ENCODE data around the gene CD63.

Gene CD63

DNA sequence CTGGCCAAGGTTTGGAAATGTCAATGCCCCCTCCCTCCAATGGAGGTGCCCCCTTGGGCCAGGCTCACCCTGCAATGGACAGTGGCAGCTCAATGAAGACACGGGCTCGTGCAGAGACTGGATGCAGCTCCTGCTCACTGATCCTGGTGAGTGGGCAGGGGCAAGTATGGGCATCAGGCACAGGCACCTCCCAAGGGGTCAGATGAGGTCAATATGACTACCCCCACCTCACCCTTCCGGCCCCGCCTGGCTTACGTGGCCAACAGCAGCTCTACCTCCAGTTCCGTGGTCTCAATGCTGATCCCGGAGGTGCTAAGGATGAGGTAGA lies 34.7 kb downstream of the CD63 start:
- Histone ChIP-seq H3K27me3 (ENCODE audit: insufficient read depth, low read length, poor library complexity, severe bottlenecking) (no peaks in the 10 kb centered on the region), H4K20me1 (ENCODE audit: insufficient read depth, low read length, poor library complexity, severe bottlenecking) (no peaks in the 10 kb centered on the region), H3K79me2 (ENCODE audit: insufficient read depth, low read length) (no peaks in the 10 kb centered on the region), H2AFZ (ENCODE audit: low read length) (no peak overlapping the region), H3K4me2 (ENCODE audit: low read depth, low read length, poor library complexity, severe bottlenecking) (no peak overlapping the region), H3K36me3 (ENCODE audit: insufficient read depth, low read length) (no peaks in the 10 kb centered on the region), H3K4me1 (ENCODE audit: insufficient read depth, low read length, poor library complexity, severe bottlenecking) (peaks cover 5% of the 10 kb centered on the region), H3K4me3 (ENCODE audit: low read length, poor library complexity, severe bottlenecking) (no peak overlapping the region), H3F3A (ENCODE audit: low read depth) (no peaks in the 10 kb centered on the region), H3K9ac (ENCODE audit: low read depth, low read length, poor library complexity, severe bottlenecking) (no peak overlapping the region), H3K9me2 (replicated peaks; ENCODE audit: low read depth, low read length) (no peaks in the 10 kb centered on the region), H3K9me3 (ENCODE audit: insufficient read depth, low read depth, low read length) (no peaks in the 10 kb centered on the region)
- no peak for TF ChIP-seq EZH2phosphoT487 (IDR thresholded peaks at IDR 0.05; ENCODE audit: borderline replicate concordance)
- TF ChIP-seq, protein P1, sequence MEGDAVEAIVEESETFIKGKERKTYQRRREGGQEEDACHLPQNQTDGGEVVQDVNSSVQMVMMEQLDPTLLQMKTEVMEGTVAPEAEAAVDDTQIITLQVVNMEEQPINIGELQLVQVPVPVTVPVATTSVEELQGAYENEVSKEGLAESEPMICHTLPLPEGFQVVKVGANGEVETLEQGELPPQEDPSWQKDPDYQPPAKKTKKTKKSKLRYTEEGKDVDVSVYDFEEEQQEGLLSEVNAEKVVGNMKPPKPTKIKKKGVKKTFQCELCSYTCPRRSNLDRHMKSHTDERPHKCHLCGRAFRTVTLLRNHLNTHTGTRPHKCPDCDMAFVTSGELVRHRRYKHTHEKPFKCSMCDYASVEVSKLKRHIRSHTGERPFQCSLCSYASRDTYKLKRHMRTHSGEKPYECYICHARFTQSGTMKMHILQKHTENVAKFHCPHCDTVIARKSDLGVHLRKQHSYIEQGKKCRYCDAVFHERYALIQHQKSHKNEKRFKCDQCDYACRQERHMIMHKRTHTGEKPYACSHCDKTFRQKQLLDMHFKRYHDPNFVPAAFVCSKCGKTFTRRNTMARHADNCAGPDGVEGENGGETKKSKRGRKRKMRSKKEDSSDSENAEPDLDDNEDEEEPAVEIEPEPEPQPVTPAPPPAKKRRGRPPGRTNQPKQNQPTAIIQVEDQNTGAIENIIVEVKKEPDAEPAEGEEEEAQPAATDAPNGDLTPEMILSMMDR (conservative IDR thresholded peaks at IDR 0.05; ENCODE audit: low read length) = no peak

DNA sequence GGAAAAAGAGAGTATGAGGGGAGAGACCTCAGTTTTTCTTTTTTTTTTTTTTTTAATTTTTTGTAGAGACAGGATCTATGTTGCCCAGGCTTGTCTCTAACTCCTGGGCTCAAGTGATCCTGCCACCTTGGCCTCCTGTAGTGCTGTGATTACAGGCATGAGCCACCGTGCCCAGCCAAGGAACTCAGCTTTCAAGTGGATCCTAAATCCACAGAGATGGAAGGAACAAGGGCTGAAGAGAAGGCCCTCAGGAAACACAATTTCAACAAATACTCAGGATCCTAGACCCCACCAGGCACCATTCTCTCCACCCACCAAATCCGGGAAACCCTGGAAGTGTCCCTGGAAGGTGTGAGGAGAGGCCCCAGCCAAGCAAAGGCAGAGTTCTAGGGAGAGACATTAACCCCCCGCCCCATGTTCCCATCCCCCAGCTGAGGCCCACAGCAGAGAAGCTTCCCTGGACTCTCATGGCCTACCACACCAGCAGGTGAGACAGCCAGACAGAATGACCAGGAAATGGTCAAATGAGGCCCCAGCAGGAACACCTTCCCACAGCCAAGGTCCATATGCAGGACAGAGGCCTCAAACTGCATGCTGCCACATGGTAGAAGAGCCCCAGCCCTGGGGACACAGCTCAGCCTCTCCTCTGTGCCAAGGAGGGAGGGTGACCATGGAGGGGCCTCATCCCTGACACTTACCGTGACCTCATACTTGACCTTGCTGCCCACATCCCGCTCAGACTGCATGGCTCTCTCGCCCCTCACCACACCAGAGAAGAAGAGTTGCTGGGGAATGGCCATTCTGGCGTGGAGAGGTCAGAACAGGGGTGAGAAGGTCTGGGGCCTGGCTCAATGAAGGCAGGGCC lies 35.3 kb downstream of the CD63 start:
- TF ChIP-seq, protein P1 (conservative IDR thresholded peaks at IDR 0.05; ENCODE audit: low read length) = no peak
- no peak for TF ChIP-seq EZH2phosphoT487 (IDR thresholded peaks at IDR 0.05; ENCODE audit: borderline replicate concordance)
- no peaks in the 10 kb centered on the region for H3K36me3 ChIP-seq (ENCODE audit: insufficient read depth, low read length)

DNA sequence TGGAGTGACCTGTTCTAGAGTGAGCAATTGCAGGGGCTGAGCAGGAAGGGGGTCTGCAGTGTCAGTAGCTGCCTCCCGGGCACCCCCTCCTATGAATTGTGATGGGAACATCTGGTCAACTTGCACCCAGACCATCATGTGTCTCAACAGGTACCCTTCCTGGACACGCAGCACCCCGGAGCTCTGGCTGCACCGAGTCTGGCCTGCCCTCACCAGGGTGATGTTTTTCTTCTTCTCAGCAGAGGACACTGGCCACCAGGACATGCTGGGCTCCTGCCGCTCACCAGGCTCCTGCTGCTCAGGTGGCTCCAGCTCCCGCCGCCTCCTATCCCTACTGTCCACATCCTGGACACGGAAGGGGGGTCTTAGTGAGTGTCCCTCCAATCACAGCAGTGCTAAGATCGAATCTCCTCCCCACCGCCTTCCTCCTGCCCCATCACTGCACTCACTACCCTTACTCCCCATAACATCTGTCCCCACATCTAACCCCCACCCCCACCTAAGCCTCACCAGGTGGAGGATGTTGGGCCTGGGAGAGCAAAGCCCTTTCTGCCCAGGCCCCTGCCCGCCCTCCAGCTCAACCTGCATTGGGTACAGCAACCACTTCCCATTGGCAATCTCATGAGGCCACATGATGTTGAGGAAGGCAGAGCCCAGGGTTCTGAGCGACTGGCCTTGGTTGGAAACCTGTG lies 36.0 kb downstream of the CD63 start:
- no peak overlapping the region for H3K9ac ChIP-seq (ENCODE audit: low read depth, low read length, poor library complexity, severe bottlenecking)
- no peaks in the 10 kb centered on the region for H3K79me2 ChIP-seq (ENCODE audit: insufficient read depth, low read length)
- H3K36me3 ChIP-seq (ENCODE audit: insufficient read depth, low read length) = no peaks in the 10 kb centered on the region
- no peaks in the 10 kb centered on the region for H4K20me1 ChIP-seq (ENCODE audit: insufficient read depth, low read length, poor library complexity, severe bottlenecking)
- H3K4me3 ChIP-seq (ENCODE audit: low read length, poor library complexity, severe bottlenecking) = no peak overlapping the region
- no peak for TF ChIP-seq EZH2phosphoT487 (IDR thresholded peaks at IDR 0.05; ENCODE audit: borderline replicate concordance)
- TF ChIP-seq, protein P1 (conservative IDR thresholded peaks at IDR 0.05; ENCODE audit: low read length) = no peak
- no peak overlapping the region for H2AFZ ChIP-seq (ENCODE audit: low read length)
- H3K9me3 ChIP-seq (ENCODE audit: insufficient read depth, low read depth, low read length) = no peaks in the 10 kb centered on the region
- no peaks in the 10 kb centered on the region for H3F3A ChIP-seq (ENCODE audit: low read depth)
- H3K9me2 ChIP-seq (replicated peaks; ENCODE audit: low read depth, low read length) = no peaks in the 10 kb centered on the region
- no peak overlapping the region for H3K4me2 ChIP-seq (ENCODE audit: low read depth, low read length, poor library complexity, severe bottlenecking)
- no peaks in the 10 kb centered on the region for H3K27me3 ChIP-seq (ENCODE audit: insufficient read depth, low read length, poor library complexity, severe bottlenecking)
- peaks cover 5% of the 10 kb centered on the region for H3K4me1 ChIP-seq (ENCODE audit: insufficient read depth, low read length, poor library complexity, severe bottlenecking)

More for the DNA sequence above, 35.3 kb downstream of the CD63 start:
- H3K4me2 ChIP-seq (ENCODE audit: low read depth, low read length, poor library complexity, severe bottlenecking) = no peak overlapping the region
- H3K27me3 ChIP-seq (ENCODE audit: insufficient read depth, low read length, poor library complexity, severe bottlenecking) = no peaks in the 10 kb centered on the region
- H3F3A ChIP-seq (ENCODE audit: low read depth) = no peaks in the 10 kb centered on the region
- H3K9me3 ChIP-seq (ENCODE audit: insufficient read depth, low read depth, low read length) = no peaks in the 10 kb centered on the region
- no peak overlapping the region for H2AFZ ChIP-seq (ENCODE audit: low read length)
- H3K79me2 ChIP-seq (ENCODE audit: insufficient read depth, low read length) = no peaks in the 10 kb centered on the region
- H3K4me3 ChIP-seq (ENCODE audit: low read length, poor library complexity, severe bottlenecking) = no peak overlapping the region
- peaks cover 5% of the 10 kb centered on the region for H3K4me1 ChIP-seq (ENCODE audit: insufficient read depth, low read length, poor library complexity, severe bottlenecking)
- H3K9me2 ChIP-seq (replicated peaks; ENCODE audit: low read depth, low read length) = no peaks in the 10 kb centered on the region
- no peaks in the 10 kb centered on the region for H4K20me1 ChIP-seq (ENCODE audit: insufficient read depth, low read length, poor library complexity, severe bottlenecking)
- no peak overlapping the region for H3K9ac ChIP-seq (ENCODE audit: low read depth, low read length, poor library complexity, severe bottlenecking)
